HCT116 (cell line): ENCODE results near the gene MALSU1.

ENCODE experiments used
- ATF3 ChIP-seq: IDR thresholded peaks from 2 replicates; pipeline ENCODE4 v1.6.1; 2012
- CEBPB ChIP-seq: IDR thresholded peaks from 2 replicates; pipeline ENCODE4 v1.6.1; 2012; ENCODE audit warnings: low read depth
- CTCF ChIP-seq, 3 experiments: fragments of 200-600 bp in 1 of 3; sonication (generic) in 1 of 3; IDR thresholded peaks in 2 of 3; conservative IDR thresholded peaks in 1 of 3; 2 replicates each; pipeline ENCODE4 v1.5.1; 2012 to 2017; ENCODE audit warnings: low read depth in 2 of 3, low read length in 2 of 3, antibody characterized with exemption in 1 of 3, borderline replicate concordance in 1 of 3, control low read depth in 1 of 3, mild to moderate bottlenecking in 1 of 3, mixed read lengths in 1 of 3, mixed run types in 1 of 3, moderate library complexity in 1 of 3; ENCODE audit not compliant: insufficient read depth in 1 of 3
- EGR1 ChIP-seq: IDR thresholded peaks from 2 replicates; pipeline ENCODE4 v1.6.1; 2012; ENCODE audit warnings: low read depth
- ELF1 ChIP-seq: IDR thresholded peaks from 2 replicates; pipeline ENCODE4 v1.6.1; 2012; ENCODE audit warnings: low read depth, borderline replicate concordance
- EZH2 ChIP-seq: fragments of 200-600 bp; sonication (generic); IDR thresholded peaks from 2 replicates; pipeline ENCODE4 v1.6.1; 2017; ENCODE audit warnings: antibody characterized with exemption, mixed run types
- EZH2phosphoT487 ChIP-seq: fragments of 200-600 bp; IDR thresholded peaks from 2 replicates; pipeline ENCODE4 v1.6.1; 2018; ENCODE audit warnings: antibody characterized with exemption, borderline replicate concordance
- MAX ChIP-seq: IDR thresholded peaks from 2 replicates; pipeline ENCODE4 v1.6.1; 2012
- POLR2AphosphoS5 ChIP-seq: IDR thresholded peaks from 2 replicates; pipeline ENCODE4 v1.6.1; 2011; ENCODE audit warnings: mild to moderate bottlenecking, low read depth, low read length, moderate library complexity
- RAD21 ChIP-seq: IDR thresholded peaks from 2 replicates; pipeline ENCODE4 v1.6.1; 2012; ENCODE audit warnings: low read depth, mild to moderate bottlenecking
- REST ChIP-seq: IDR thresholded peaks from 2 replicates; pipeline ENCODE4 v1.6.1; 2012; ENCODE audit warnings: low read depth
- ZNF274 ChIP-seq: fragments of 200-500 bp; sonication (Bioruptor generic); IDR thresholded peaks from 2 replicates; pipeline ENCODE4 v1.6.1; 2014; ENCODE audit warnings: mild to moderate bottlenecking, low read depth, low read length, inconsistent platforms

GRCh38 chr7:23335136-23335535, 36.0 kb downstream of the MALSU1 start:
- TF ChIP-seq RAD21 (no peak), CTCF (IDR thresholded peaks at IDR 0.05 in 2 of 3, conservative IDR thresholded peaks at IDR 0.05 in 1 of 3; ENCODE audit: borderline replicate concordance in 1 of 3, insufficient read depth in 1 of 3, low read depth in 2 of 3, low read length in 2 of 3) (no peak), CEBPB (no peak), EGR1 (no peak), EZH2 (no peak), EZH2phosphoT487 (no peak), ELF1 (no peak), ZNF274 (no peak), ATF3 (no peak), MAX (no peak), POLR2AphosphoS5 (no peak), REST (no peak)
